Mucosa of gallbladder (tissue), 1 donor: Measurements from ENCODE around the gene ANKRD55. TPM values are rescaled to one million over a fixed set of nuclear protein-coding genes. Genes with fewer than 3 reads are reported as not detected.

Experiments used
- total RNA-seq: library from RNA; stranded (reverse); gene quantifications from one replicate; pipeline ENCODE4 v1.2.1, GENCODE V29; 2021
- donor health status: DM: no; HTN: no; CAD: no.

ANKRD55 gene
- total RNA-seq, 1 donor from 2014 or later, result 0.20 TPM

Other genes with a start within 250 kb of the ANKRD55 start
- gene IL6ST, start 238.4 kb downstream of the ANKRD55 start, total RNA-seq, result 235 TPM